HG02970 (cell line): Measurements from ENCODE around the gene IGFALS.

Experiments used
- ATAC-seq: cut with Tn5 transposase; IDR thresholded peaks from one replicate; pipeline ENCODE4 v1.9.1; 2021; ENCODE audit warnings: mild to moderate bottlenecking, moderate library complexity, moderate number of reproducible peaks; ENCODE audit not compliant: unreplicated experiment, low FRiP score

Gene IGFALS

DNA sequence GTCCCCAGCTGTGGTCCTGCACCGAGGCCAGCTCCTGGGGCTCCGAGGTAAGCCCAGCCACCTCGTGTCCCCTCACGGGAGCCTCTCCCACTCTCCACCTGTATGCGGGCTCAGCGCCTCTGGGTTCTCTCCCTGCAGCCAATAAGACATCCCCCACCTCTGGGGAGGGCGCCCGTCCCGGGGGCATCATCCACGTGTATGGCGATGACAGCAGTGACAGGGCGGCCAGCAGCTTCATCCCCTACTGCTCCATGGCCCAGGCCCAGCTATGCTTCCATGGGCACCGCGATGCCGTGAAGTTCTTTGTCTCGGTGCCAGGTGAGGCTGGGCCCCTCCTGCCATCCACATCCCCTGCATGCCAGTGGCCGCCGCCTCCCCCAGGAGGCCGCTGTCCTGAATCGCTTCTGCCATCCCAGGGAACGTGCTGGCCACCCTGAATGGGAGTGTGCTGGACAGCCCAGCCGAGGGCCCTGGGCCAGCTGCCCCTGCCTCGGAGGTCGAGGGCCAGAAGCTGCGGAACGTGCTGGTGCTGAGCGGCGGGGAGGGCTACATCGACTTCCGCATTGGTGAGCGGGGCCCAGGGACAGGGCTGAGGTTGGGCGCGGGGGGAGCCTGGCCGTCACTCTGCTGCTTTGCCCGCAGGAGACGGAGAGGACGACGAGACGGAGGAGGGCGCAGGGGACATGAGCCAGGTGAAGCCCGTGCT is 25.3 kb downstream of the IGFALS start:
- ATAC-seq = no peak

DNA sequence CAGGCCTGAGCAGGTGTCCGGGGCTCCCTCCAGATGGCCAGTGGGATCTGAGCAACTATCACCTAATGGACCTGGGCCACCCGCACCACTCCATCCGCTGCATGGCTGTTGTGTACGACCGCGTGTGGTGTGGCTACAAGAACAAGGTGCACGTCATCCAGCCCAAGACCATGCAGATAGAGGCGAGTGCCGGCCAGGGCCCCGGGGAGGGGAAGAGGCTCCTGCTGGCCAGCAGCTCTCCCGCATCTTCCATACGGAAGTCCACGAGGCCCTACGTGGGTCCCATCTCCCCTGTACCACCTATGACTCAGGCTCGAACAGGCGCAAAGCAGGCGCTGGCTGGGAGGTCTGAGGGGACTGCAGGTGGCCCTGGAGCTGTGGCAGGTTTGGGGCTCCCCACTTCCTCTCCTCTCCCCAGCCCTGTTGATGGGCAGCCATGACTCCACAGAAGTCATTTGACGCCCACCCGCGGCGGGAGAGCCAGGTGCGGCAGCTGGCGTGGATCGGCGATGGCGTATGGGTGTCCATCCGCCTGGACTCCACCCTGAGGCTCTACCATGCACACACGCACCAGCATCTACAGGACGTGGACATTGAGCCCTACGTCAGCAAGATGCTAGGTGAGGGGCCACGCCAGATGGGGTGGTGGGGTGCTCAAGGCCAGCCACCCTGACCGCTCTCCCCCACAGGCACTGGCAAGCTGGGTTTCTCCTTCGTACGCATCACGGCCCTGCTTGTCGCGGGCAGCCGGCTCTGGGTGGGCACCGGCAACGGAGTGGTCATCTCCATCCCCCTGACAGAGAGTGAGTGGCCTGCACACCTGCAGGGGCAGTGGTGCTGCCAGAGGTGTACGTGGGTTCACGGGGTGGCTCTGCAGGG is 26.1 kb downstream of the IGFALS start:
- ATAC-seq = no peak

GRCh38 chr16:1766701-1767100 is 26.8 kb downstream of the IGFALS start:
- no peak for ATAC-seq

GRCh38 chr16:1766231-1766630 is 27.3 kb downstream of the IGFALS start:
- no peak for ATAC-seq

DNA sequence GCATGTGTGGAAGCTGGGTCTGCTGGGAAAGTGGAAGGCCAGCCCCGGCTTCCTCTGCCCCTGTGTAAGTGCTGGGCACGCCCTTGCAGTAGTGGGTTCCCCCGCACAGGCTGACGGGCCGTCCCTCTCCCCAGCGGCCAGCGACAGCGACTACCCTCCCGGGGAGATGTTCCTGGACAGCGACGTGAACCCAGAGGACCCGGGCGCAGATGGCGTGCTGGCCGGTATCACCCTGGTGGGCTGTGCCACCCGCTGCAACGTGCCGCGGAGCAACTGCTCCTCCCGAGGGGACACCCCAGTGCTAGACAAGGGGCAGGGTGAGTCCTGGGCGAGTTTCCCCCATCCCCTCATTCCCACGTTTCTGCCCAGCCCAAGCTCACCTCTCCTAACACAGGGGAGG is 27.7 kb downstream of the IGFALS start:
- no peak for ATAC-seq

DNA sequence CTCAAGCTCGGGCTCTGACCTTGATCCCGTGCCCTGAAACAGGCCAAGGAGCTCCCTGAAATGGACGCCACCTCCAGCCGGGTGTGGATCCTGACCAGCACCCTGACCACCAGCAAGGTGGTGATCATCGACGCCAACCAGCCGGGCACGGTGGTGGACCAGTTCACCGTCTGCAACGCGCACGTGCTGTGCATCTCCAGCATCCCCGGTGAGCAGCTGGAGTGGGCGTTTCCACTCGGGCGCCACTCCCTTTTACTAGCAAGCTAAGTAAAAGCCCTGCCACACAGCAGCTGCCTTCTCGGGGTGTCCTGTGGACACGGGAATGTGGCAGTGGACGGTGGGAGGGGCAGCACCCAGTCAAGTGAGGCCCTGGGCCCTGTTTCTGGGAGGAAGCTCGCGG is 28.5 kb downstream of the IGFALS start:
- ATAC-seq = no peak

DNA sequence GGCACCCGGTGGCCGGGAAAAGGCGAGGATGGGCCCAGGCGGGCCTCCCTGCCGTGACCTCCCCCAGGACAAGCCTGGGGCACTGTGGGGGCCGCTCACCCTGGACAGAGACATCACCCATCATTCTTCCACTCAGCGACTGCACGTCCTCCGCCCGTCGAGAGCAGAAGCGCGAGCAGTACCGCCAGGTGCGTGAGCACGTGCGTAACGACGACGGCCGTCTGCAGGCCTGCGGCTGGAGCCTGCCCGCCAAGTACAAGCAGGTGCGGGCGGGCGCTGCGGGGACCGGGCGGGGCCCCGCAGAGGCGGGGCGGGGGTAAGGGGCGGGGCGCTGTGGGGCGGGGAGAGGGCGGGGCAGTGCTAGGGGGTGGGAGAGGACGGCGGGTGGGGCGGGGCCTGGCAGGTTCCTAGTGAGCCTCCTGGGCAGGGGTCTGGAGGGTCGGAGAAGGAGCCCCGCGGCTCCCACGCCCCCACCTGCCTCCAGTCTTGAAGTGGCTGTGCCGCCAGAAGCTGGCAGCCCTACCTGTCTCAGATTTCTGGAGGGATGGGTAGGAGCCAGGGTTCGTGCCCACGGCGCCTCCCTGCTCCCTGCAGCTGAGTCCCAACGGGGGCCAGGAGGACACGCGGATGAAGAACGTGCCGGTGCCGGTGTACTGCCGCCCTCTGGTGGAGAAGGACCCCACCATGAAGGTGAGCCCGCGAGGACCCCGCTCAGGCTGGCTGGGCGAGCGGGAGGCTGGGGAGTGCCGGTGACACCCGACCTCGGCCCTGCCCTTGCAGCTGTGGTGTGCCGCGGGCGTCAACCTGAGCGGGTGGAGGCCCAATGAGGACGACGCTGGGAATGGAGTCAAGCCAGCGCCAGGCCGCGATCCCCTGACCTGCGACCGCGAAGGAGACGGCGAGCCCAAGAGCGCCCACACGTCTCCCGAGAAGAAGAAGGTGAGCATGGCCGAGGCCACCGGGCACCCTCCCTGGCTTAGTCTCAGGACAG is 29.7 kb downstream of the IGFALS start:
- ATAC-seq = no peak

DNA sequence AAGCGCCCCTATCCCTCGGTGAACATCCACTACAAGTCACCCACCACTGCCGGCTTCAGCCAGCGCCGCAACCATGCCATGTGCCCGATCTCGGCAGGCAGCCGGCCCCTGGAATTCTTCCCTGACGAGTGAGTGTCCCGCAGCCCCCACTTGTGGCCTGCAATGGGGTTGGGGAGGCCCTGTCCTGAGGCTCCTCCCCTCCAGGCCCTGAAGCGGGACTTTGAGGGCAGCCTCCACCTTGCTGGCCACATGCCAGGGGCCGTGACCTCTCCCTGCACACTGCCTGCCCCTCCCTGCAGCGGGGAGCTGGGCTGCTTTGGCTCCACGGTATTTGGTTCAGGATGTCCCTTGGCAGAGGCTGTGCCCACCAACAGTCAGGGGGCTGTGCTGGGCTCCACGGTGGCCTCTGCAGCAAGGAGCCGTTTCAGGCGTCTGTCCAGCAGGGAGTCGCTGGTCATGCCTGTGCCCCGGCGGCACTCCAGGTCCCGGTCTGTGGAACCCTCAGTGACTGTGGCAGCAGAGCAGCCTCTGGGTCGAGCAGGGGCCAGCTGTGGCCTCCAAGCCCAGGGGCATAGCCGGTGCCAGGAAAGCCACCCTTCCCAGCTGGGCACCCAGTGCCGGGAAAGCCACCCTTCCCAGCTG is 30.5 kb downstream of the IGFALS start:
- no peak for ATAC-seq

DNA sequence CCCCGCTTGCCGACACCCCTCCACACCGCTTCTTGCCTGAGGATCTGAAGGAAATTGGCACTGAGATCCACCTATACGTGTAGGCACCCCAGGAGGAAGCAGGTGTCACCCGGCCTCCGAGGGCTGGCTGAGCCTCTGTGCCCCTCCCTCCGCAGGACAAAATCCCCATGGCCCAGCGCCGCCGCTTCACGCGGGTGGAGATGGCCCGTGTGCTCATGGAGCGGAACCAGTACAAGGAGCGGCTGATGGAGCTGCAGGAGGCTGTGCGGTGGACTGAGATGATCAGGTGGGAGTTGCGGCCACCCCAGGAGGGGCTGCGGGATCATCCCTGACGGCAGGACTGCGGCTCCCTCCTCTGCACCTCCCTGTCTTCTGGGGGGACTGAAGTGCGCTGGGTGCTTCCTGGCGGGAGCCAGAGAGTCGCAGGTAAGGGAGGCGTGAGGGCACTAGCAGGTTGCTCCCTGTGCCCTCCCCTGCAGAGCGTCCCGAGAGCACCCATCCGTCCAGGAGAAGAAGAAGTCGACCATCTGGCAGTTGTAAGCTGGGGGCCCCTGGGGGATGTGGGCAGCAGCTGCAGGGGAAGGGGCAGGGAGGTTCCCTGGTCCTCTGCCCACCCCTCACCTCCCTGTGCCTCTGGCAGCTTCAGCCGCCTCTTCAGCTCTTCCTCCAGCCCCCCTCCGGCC is 31.2 kb downstream of the IGFALS start:
- no peak for ATAC-seq

DNA sequence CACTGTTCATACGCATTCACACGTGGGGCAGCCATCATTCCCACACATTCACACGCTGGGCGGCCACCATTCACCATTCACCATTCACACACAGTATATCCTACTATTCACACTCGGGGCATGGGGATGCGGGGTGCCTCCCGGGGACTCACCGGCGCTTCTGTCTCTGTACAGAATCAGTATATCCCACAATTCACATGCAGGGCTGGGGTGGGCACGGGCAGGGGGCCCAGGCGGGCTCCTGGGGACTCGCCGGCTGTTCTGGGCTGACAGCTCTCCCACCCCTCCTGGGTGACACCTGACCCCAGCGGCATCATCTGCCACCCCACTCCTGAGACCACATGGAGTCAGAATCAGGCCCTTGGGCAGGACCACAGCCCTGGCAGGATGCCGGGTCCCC is 31.8 kb downstream of the IGFALS start:
- no peak for ATAC-seq

DNA sequence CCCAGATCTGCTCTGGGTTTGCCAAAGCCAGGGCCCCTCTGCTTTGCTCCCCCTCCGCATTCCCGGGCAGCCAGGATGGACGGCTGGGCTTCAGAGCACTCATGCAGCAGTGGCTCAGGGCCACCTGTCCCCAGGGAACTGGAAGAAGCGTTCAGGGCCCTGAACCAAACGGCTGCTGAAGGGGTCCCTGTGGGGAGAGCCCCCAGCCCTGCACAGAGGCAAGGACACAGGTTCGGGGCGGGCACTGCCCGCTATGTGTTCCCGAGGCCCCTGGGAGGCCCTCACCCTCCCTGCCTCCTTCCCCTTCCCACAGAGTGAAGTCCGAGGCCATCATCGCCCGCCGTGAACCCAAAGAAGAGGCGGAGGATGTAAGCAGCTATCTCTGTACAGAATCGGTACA is 32.6 kb downstream of the IGFALS start:
- ATAC-seq = no peak

DNA sequence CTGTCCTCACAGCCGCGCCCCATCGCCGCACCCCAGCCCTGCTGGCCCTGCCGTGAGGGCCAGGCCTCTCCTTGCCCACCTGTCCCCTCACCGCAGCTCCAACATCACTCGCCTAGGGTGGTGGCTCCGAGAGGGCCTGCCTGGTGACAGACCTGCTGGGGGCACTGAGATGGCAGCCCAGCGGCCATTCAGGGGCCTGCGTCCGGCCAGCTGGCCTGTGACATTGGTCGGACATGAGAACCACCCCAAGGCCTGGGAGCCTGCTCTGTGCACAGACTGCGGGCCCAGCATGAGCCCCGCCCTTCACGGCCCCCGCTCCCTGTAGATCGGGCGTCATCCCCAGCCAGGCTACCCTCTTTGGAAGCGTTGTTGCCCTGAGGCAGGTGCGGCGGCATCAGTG is 34.0 kb downstream of the IGFALS start:
- no peak for ATAC-seq

- no peak for ATAC-seq
Measured at GRCh38 chr16:1758923-1759322, 34.6 kb downstream of the IGFALS start.

DNA sequence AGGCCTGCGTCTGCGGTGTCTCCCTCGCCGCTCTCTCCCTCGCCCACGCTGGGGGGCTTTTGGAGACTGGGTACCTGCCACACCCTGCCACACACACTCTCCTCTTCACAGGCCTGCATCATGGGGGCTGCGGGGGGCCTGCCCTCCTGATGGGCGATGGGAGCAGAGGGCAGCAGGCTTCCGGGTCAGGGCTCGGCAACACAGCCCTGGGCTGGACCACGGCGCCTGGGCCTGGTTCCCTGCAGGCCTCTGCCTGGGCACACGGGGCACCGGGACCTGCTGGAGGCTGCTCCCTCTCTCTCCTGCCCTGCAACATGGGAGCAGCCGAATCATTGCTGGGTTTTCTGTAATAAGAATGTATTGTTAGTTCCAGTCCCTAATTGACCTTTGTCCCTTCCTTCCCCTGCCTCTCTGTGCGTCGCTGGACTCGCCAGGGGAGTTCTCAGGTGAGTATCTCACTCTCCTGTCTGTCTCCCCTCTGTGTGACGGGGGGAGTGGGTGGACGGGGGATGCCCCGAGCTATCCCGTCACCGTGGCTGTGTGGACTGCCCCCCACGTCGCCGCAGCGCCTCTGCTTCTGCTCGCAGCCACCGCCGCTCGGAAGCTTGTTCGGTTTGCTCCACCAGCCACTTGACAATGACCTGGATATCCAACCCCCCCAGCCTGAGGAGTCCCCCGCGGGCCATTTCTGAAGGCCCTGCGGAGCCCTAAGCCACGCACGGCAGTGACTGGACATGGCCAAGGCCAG is 35.6 kb downstream of the IGFALS start:
- ATAC-seq = no peak

DNA sequence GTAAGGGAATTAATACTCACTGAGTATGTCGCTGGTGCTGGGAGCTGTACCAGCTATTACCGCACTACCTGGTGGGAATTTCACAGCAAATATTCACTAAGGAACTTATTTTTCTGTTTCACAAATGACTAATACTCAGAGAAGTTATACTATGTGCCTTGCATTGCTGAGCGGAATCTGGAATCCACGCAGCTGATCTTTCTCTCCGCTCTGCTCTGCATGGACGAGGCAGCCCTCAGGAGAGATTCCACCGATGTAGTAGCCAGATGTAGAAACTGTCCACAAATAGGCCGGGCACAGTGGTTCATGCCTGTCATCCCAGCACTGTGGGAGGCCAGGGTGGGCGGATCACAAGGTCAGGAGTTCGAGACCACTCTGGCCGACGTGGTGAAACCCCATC is 39.3 kb downstream of the IGFALS start:
- ATAC-seq = no peak

GRCh38 chr16:1752853-1753252 is 40.7 kb downstream of the IGFALS start:
- ATAC-seq = no peak

DNA sequence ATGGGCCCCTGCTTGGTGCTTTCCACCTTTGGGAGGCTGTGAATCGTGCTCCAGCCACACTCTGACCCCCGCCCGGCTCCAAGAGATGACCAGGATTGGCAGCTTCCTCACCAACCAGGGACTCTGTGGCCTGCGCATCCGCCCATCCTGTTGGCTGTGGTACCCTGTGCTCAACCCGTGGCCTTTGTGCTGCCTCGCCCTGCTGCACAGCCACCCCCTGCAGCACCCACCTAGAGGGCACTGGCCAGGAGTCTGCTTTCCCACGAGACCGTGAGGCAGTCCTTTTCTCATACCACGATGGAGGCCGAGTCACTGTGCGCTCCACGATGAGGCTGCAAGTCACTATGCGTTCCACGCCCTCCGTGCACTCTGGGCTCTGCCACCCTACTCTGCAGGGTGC is 41.6 kb downstream of the IGFALS start:
- ATAC-seq = no peak

DNA sequence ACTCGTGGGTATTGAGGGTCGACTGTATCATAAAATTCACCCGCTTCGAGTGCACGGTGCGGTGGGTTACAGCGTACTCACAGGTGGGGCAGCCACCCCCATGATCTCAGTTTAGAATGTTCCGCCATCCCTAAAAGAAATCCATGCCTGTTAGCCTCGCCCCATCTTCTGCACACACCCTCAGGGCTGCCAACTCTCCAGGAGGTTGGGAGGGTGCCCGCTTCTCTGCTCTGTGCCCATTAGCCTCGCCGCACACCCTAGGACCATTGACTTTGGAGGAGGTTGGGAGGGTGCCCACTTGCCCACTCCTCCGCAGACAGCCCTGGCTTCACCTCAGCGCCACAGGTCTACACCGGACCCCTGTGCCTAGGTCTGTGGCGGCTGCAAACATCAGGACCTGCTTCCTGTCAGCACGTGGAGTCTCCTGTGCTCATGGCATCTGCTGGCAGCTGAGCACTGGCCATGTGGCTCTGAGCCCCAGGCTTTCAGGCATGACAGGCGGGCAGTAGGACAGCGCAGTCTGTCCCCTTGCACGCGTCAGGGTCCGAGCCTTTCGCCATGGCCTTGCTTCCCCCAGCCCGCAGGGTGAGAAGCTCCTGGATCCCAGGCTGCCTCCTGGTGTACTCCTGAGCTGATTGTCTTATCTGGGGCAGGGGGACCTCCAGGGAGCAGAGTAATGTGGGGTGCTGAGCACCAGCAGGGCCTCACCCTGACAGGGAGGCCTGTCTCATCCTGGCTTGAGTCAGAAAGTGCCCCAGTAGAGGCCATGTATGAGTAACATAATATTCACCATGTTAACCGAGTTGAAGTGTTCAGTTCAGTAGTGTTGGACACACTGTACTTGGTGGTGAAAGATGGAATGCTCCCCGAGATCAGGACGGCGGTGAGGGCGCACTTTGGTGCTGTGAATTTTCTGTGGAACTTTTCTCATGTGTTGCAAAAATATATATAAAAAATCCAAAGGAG is 44.1 kb downstream of the IGFALS start:
- ATAC-seq = no peak
